Mesenchymal stem cell (in vitro differentiated cells and primary cell): ENCODE results near the gene CXCL5.
A peak's percentile ranks its signal among the peaks of the same experiment; 100 is the strongest.

Source experiments
- DNase-seq: peaks from one replicate; pipeline ENCODE4 v3.0.0-alpha.2; 2013
- H2AFZ ChIP-seq: one replicate; pipeline ENCODE4 v1.6.1; 2013; ENCODE audit warnings: low read depth, mild to moderate bottlenecking, control low read depth, inconsistent platforms, low read length, moderate library complexity
- H2AK5ac ChIP-seq: 2 replicates; pipeline ENCODE4 v1.6.1; 2013; ENCODE audit warnings: low read length, moderate library complexity, mild to moderate bottlenecking, inconsistent platforms; ENCODE audit not compliant: severe bottlenecking
- H2BK120ac ChIP-seq: one replicate; pipeline ENCODE4 v1.6.1; 2013; ENCODE audit warnings: low read depth, mild to moderate bottlenecking, inconsistent platforms, low read length, moderate library complexity
- H2BK12ac ChIP-seq, 2 experiments: one replicate each; pipeline ENCODE4 v1.6.1; 2013; ENCODE audit warnings: inconsistent platforms in 2 of 2, low read length in 2 of 2, mild to moderate bottlenecking in 2 of 2, moderate library complexity in 2 of 2, control low read depth in 1 of 2
- H2BK15ac ChIP-seq: one replicate; pipeline ENCODE4 v1.6.1; 2013; ENCODE audit warnings: mild to moderate bottlenecking, low read depth, inconsistent platforms; ENCODE audit not compliant: poor library complexity, severe bottlenecking
- H2BK5ac ChIP-seq: 2 replicates; pipeline ENCODE4 v1.6.1; 2013; ENCODE audit warnings: low read depth, mild to moderate bottlenecking, low read length, control low read depth, inconsistent platforms; ENCODE audit not compliant: poor library complexity, severe bottlenecking
- H3K14ac ChIP-seq, 2 experiments: one replicate each; pipeline ENCODE4 v1.6.1; 2013; ENCODE audit warnings: inconsistent platforms in 2 of 2, low read length in 2 of 2, control low read depth in 1 of 2, mild to moderate bottlenecking in 1 of 2, moderate library complexity in 1 of 2
- H3K18ac ChIP-seq, 2 experiments: one replicate each; pipeline ENCODE4 v1.6.1; 2013; ENCODE audit warnings: inconsistent platforms in 2 of 2, low read length in 2 of 2, control low read depth in 1 of 2, low read depth in 1 of 2, mild to moderate bottlenecking in 1 of 2
- H3K23ac ChIP-seq, 2 experiments: one replicate each; pipeline ENCODE4 v1.6.1; 2013; ENCODE audit warnings: inconsistent platforms in 2 of 2, low read length in 2 of 2, mild to moderate bottlenecking in 2 of 2, moderate library complexity in 2 of 2, control low read depth in 1 of 2
- H3K27ac ChIP-seq: 2 replicates; pipeline ENCODE4 v1.5.1; 2013; ENCODE audit warnings: mild to moderate bottlenecking, moderate library complexity, low read length, control low read depth, inconsistent platforms; ENCODE audit not compliant: poor library complexity, severe bottlenecking
- H3K27me3 ChIP-seq, 2 experiments: 2 replicates each; pipeline versions ENCODE4 v1.6.1 to v1.7.0; 2013; ENCODE audit warnings: low read length in 2 of 2, mild to moderate bottlenecking in 2 of 2, moderate library complexity in 2 of 2, control low read depth in 1 of 2, inconsistent platforms in 1 of 2; ENCODE audit not compliant: control insufficient read depth in 1 of 2, insufficient read depth in 1 of 2
- H3K36me3 ChIP-seq, 2 experiments: 2 replicates each; pipeline versions ENCODE4 v1.6.1 to v1.7.0; 2013; ENCODE audit warnings: low read length in 2 of 2, control low read depth in 1 of 2, inconsistent platforms in 1 of 2, low read depth in 1 of 2, mild to moderate bottlenecking in 1 of 2; ENCODE audit not compliant: insufficient read depth in 2 of 2, control insufficient read depth in 1 of 2
- H3K4ac ChIP-seq, 2 experiments: one replicate each; pipeline ENCODE4 v1.6.1; 2013; ENCODE audit warnings: inconsistent platforms in 2 of 2, low read length in 2 of 2, mild to moderate bottlenecking in 2 of 2, moderate library complexity in 2 of 2, control low read depth in 1 of 2, low read depth in 1 of 2
- H3K4me1 ChIP-seq: 2 replicates; pipeline ENCODE4 v1.6.1; 2013; ENCODE audit warnings: low read depth, low read length, control low read depth; ENCODE audit not compliant: control insufficient read depth, insufficient read depth
- H3K4me2 ChIP-seq: 2 replicates; pipeline ENCODE4 v1.6.1; 2013; ENCODE audit warnings: low read length, mild to moderate bottlenecking, inconsistent platforms; ENCODE audit not compliant: poor library complexity, severe bottlenecking
- H3K4me3 ChIP-seq, 2 experiments: 2 replicates each; pipeline versions ENCODE4 v1.5.1 to v1.7.0; 2013; ENCODE audit warnings: low read length in 2 of 2, mild to moderate bottlenecking in 2 of 2, control low read depth in 1 of 2, low read depth in 1 of 2; ENCODE audit not compliant: insufficient read depth in 1 of 2
- H3K79me1 ChIP-seq: replicated peaks from 2 replicates; pipeline ENCODE4 v1.6.1; 2013; ENCODE audit warnings: mild to moderate bottlenecking, control low read depth, low read length, inconsistent platforms; ENCODE audit not compliant: poor library complexity, severe bottlenecking
- H3K9ac ChIP-seq: 2 replicates; pipeline ENCODE4 v1.7.0; 2013; ENCODE audit warnings: mild to moderate bottlenecking, low read length, moderate library complexity
- H3K9me3 ChIP-seq: 2 replicates; pipeline ENCODE4 v1.7.0; 2013; ENCODE audit warnings: mild to moderate bottlenecking, low read length; ENCODE audit not compliant: control insufficient read depth
- H4K8ac ChIP-seq: one replicate; pipeline ENCODE4 v1.6.1; 2013; ENCODE audit warnings: inconsistent platforms, mild to moderate bottlenecking, low read length, moderate library complexity
- H4K91ac ChIP-seq: one replicate; pipeline ENCODE4 v1.6.1; 2013; ENCODE audit warnings: mild to moderate bottlenecking, low read length, inconsistent platforms
- WGBS: methylation state at CpG from one replicate; pipeline ENCODE4 v1.1.7; 2013; ENCODE audit warnings: mixed read lengths; 5-methylcytosine and 5-hydroxymethylcytosine counted together

The CXCL5 gene

DNA sequence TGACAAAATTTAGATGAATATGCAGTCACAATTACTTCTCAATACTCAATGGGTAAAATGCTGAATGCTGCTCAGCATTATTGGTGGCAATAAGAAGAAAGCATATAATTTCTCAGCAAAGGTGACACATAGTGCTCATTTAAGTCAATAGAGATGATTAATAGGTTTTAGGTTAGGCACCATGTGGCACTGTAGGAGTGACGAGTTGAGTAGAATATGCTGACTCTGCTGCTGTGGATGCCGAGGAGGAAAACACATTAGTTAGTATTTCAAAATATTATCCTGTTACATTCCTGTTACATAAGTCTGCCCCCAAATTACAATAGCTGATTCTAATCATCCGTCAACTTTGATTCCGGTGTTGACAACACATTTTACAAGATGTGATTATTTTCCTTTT is 13.7 kb upstream of the CXCL5 start:
- Histone ChIP-seq H2BK120ac (no peak overlapping the region), H3K27ac (no peak overlapping the region), H3K79me1 (no peaks in the 10 kb centered on the region), H2AFZ (no peak overlapping the region), H2BK12ac (no peak overlapping the region), H3K9ac (no peak overlapping the region), H2BK5ac (no peak overlapping the region), H3K27me3 (no peaks in the 10 kb centered on the region), H3K9me3 (no peaks in the 10 kb centered on the region), H3K4me1 (no peaks in the 10 kb centered on the region), H3K36me3 (no peaks in the 10 kb centered on the region), H4K8ac (no peak overlapping the region), H2AK5ac (no peak overlapping the region), H4K91ac (no peak overlapping the region), H3K14ac (no peak overlapping the region), H3K23ac (no peak overlapping the region), H3K18ac (no peak overlapping the region), H3K4me3 (no peak overlapping the region), H2BK15ac (no peak overlapping the region), H3K4me2 (no peak overlapping the region), H3K4ac (no peak overlapping the region)
- whole genome bisulfite sequencing = 96% methylated on average over 2 of the region's 4 CpGs
- no peak for DNase-seq

DNA sequence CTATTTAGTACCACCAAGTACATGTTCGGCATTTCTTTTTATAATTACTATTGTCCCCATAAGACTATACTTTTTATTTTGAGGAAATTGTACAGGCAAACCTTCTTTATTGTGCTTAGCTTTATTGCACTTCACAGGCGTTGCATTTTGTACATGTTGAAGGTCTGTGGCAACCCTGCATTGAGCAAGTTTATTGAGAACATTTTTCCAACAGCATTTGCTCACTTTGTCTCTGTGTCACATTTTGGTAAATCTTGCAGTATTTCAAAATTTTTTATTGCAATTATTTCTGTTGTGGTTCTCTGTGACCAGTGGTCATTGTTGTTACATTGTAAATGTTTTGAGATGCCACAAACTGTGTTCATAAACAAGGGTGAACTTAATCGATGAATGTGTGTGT is 10.8 kb upstream of the CXCL5 start:
- H3K9ac ChIP-seq = no peak overlapping the region
- H3K79me1 ChIP-seq = no peaks in the 10 kb centered on the region
- no peak overlapping the region for H2AFZ ChIP-seq
- H3K23ac ChIP-seq = no peak overlapping the region
- H2BK120ac ChIP-seq = no peak overlapping the region
- H3K4me1 ChIP-seq = no peaks in the 10 kb centered on the region
- H3K4me3 ChIP-seq = no peak overlapping the region
- H3K9me3 ChIP-seq = no peaks in the 10 kb centered on the region
- H3K27ac ChIP-seq = no peak overlapping the region
- H2BK12ac ChIP-seq = no peak overlapping the region
- no peak overlapping the region for H3K18ac ChIP-seq
- H2AK5ac ChIP-seq = no peak overlapping the region
- H4K91ac ChIP-seq = no peak overlapping the region
- no peak overlapping the region for H2BK15ac ChIP-seq
- H3K14ac ChIP-seq = no peak overlapping the region
- H4K8ac ChIP-seq = no peak overlapping the region
- DNase-seq = no peak
- H3K27me3 ChIP-seq = no peaks in the 10 kb centered on the region
- no peak overlapping the region for H3K4me2 ChIP-seq
- 83% methylated on average over 2 of the region's 3 CpGs for WGBS
- no peak overlapping the region for H3K4ac ChIP-seq
- H2BK5ac ChIP-seq = no peak overlapping the region
- no peaks in the 10 kb centered on the region for H3K36me3 ChIP-seq

- no peak overlapping the region for H3K4me3 ChIP-seq
- no peak overlapping the region for H2AK5ac ChIP-seq
- peak; percentile 18 for DNase-seq
- no peaks in the 10 kb centered on the region for H3K27me3 ChIP-seq
- no peak overlapping the region for H4K8ac ChIP-seq
- no peak overlapping the region for H3K27ac ChIP-seq
- H3K14ac ChIP-seq = no peak overlapping the region
- peak overlapping the region; percentile 54 for H3K9ac ChIP-seq
- H2BK12ac ChIP-seq = no peak overlapping the region
- H3K79me1 ChIP-seq = no peaks in the 10 kb centered on the region
- no peak overlapping the region for H3K23ac ChIP-seq
- no peak overlapping the region for H3K18ac ChIP-seq
- H3K4ac ChIP-seq = no peak overlapping the region
- H2BK15ac ChIP-seq = no peak overlapping the region
- no peaks in the 10 kb centered on the region for H3K4me1 ChIP-seq
- no peak overlapping the region for H2BK120ac ChIP-seq
- H3K4me2 ChIP-seq = no peak overlapping the region
- no peak overlapping the region for H2AFZ ChIP-seq
- H4K91ac ChIP-seq = no peak overlapping the region
- no peak overlapping the region for H2BK5ac ChIP-seq
- H3K36me3 ChIP-seq = no peaks in the 10 kb centered on the region
- H3K9me3 ChIP-seq = no peaks in the 10 kb centered on the region
- WGBS = 75% methylated on average over 2 of the region's 2 CpGs
Observed at GRCh38 chr4:74006009-74006476, 7.6 kb upstream of the CXCL5 start.

GRCh38 chr4:74005528-74005927 is 7.1 kb upstream of the CXCL5 start:
- Histone ChIP-seq H3K14ac (no peak overlapping the region), H4K8ac (no peak overlapping the region), H3K36me3 (no peaks in the 10 kb centered on the region), H3K4me3 (no peak overlapping the region), H3K4me1 (no peaks in the 10 kb centered on the region), H2BK5ac (no peak overlapping the region), H3K27ac (no peak overlapping the region), H2AK5ac (no peak overlapping the region), H2BK120ac (no peak overlapping the region), H3K9ac (no peak overlapping the region), H3K4ac (no peak overlapping the region), H3K9me3 (no peaks in the 10 kb centered on the region), H2BK12ac (no peak overlapping the region), H3K23ac (no peak overlapping the region), H3K18ac (no peak overlapping the region), H2BK15ac (no peak overlapping the region), H3K79me1 (no peaks in the 10 kb centered on the region), H4K91ac (no peak overlapping the region), H3K27me3 (no peaks in the 10 kb centered on the region), H2AFZ (no peak overlapping the region), H3K4me2 (no peak overlapping the region)
- DNase-seq = no peak
- 52% methylated on average over 2 of the region's 3 CpGs for WGBS
